ENCODE results near the gene GCLC. TPM values are rescaled to one million over a fixed set of nuclear protein-coding genes. Genes with fewer than 3 reads are reported as not detected.

GCLC gene
- total and polyA plus RNA-seq, 2 experiments from 2014 or later = 17.5 to 33.6 TPM

- no peaks in the 10 kb centered on the region for H3K27me3 ChIP-seq
- TF ChIP-seq CTCF (IDR thresholded peaks at IDR 0.05; ENCODE audit: low read depth, low read length) = no peak
- peak overlapping the region; percentile 32 for H3K27ac ChIP-seq
- H3K4me1 ChIP-seq (ENCODE audit: low read depth) = peaks cover 52% of the 10 kb centered on the region
- H3K9me3 ChIP-seq (ENCODE audit: low read depth) = no peaks in the 10 kb centered on the region
- DNase-seq (ENCODE audit: low read depth in 1 of 2, low spot score in 1 of 2) = no peak
- H3K4me3 ChIP-seq = no peak overlapping the region
- no peaks in the 10 kb centered on the region for H3K36me3 ChIP-seq
Measured at GRCh38 chr6:53523511-53524454, 21.1 kb downstream of the GCLC start.

- Histone ChIP-seq H3K9me3 (ENCODE audit: low read depth) (no peaks in the 10 kb centered on the region), H3K27ac (peak overlapping the region; percentile 72), H3K4me1 (ENCODE audit: low read depth) (peaks cover 48% of the 10 kb centered on the region), H3K36me3 (no peaks in the 10 kb centered on the region), H3K27me3 (no peaks in the 10 kb centered on the region), H3K4me3 (no peak overlapping the region)
- no peak for TF ChIP-seq CTCF (IDR thresholded peaks at IDR 0.05; ENCODE audit: low read depth, low read length)
- DNase-seq (ENCODE audit: low read depth in 1 of 2, low spot score in 1 of 2) = no peak
Measured at GRCh38 chr6:53520320-53520928, 24.5 kb downstream of the GCLC start.

- Histone ChIP-seq H3K4me3 (no peak overlapping the region), H3K27me3 (no peaks in the 10 kb centered on the region), H3K27ac (peak overlapping the region; percentile 72), H3K4me1 (ENCODE audit: low read depth) (peaks cover 35% of the 10 kb centered on the region), H3K9me3 (ENCODE audit: low read depth) (no peaks in the 10 kb centered on the region), H3K36me3 (peaks cover 6% of the 10 kb centered on the region)
- DNase-seq (ENCODE audit: low read depth in 1 of 2, low spot score in 1 of 2) = no peak
- TF ChIP-seq CTCF (IDR thresholded peaks at IDR 0.05; ENCODE audit: low read depth, low read length) = no peak
Measured at GRCh38 chr6:53518862-53519261, 26.0 kb downstream of the GCLC start.

DNA sequence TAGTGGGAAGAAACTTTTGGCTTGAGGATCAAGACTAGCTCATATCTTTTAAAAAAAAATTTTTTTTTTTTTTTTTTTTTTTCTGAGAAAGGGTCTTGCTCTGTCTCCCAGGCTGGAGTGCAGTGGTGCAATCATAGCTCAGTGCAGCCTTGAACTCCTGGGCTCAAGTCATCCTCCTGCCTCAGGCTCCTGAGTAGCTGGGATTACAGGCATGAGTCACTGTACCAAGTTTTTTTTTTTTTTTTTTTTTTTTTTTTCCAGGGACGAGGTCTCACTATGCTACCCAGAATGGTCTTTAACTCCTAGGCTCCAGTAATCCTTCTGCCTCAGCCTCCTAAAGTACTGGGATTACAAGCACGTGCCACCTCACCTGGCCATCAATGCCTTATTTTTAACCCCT lies 27.9 kb downstream of the GCLC start:
- Histone ChIP-seq H3K4me3 (no peak overlapping the region), H3K27me3 (no peaks in the 10 kb centered on the region), H3K36me3 (peaks cover 17% of the 10 kb centered on the region), H3K9me3 (ENCODE audit: low read depth) (no peaks in the 10 kb centered on the region), H3K27ac (no peak overlapping the region), H3K4me1 (ENCODE audit: low read depth) (peaks cover 24% of the 10 kb centered on the region)
- no peak for TF ChIP-seq CTCF (IDR thresholded peaks at IDR 0.05; ENCODE audit: low read depth, low read length)
- no peak for DNase-seq (ENCODE audit: low read depth in 1 of 2, low spot score in 1 of 2)

GRCh38 chr6:53514677-53515076 lies 30.2 kb downstream of the GCLC start:
- Histone ChIP-seq H3K9me3 (ENCODE audit: low read depth) (no peaks in the 10 kb centered on the region), H3K4me1 (ENCODE audit: low read depth) (peaks cover 12% of the 10 kb centered on the region), H3K27ac (no peak overlapping the region), H3K4me3 (no peak overlapping the region), H3K27me3 (no peaks in the 10 kb centered on the region), H3K36me3 (peaks cover 17% of the 10 kb centered on the region)
- DNase-seq (ENCODE audit: low read depth in 1 of 2, low spot score in 1 of 2) = no peak
- TF ChIP-seq CTCF (IDR thresholded peaks at IDR 0.05; ENCODE audit: low read depth, low read length) = no peak

All from cardiac muscle cell (in vitro differentiated cells and primary cell).